HG03103 (cell line): Measurements from ENCODE around the gene CSAD.

ENCODE experiments used
- ATAC-seq: cut with Tn5 transposase; IDR thresholded peaks from one replicate; pipeline ENCODE4 v1.9.1; 2021; ENCODE audit warnings: low read depth; ENCODE audit not compliant: unreplicated experiment

CSAD gene

GRCh38 chr12:53152390-53152789 lies 28.3 kb downstream of the CSAD start:
- no peak for ATAC-seq

- no peak for ATAC-seq
Measured at GRCh38 chr12:53151039-53151438, 29.7 kb downstream of the CSAD start.

DNA sequence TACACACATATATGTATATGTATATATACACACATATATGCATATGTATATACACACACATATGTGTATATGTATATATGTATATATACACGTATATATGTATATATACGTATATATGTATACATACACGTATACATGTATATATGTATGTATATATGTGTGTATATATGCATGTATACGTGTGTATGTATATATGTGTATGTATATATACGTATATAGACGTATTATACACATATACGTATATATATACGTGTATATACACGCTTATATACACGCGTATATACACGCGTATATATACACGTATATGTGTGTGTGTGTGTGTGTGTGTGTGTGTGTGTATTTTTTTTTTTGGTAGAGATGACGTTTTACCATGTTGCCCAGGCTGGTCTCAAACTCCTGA lies 33.1 kb downstream of the CSAD start:
- ATAC-seq = no peak

DNA sequence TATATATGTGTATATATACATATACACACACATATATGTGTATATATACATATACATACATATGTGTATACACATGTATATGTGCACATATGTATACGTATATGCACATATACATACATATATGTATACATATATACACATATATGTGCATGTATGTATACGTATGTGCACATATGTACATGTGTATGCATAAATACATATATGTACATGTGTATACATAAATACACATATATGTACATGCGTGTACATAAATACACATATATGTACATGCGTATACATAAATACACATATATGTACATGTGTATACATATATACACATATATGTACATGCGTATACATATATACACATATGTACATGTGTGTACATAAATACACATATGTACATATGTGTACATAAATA lies 33.5 kb downstream of the CSAD start:
- ATAC-seq = no peak

DNA sequence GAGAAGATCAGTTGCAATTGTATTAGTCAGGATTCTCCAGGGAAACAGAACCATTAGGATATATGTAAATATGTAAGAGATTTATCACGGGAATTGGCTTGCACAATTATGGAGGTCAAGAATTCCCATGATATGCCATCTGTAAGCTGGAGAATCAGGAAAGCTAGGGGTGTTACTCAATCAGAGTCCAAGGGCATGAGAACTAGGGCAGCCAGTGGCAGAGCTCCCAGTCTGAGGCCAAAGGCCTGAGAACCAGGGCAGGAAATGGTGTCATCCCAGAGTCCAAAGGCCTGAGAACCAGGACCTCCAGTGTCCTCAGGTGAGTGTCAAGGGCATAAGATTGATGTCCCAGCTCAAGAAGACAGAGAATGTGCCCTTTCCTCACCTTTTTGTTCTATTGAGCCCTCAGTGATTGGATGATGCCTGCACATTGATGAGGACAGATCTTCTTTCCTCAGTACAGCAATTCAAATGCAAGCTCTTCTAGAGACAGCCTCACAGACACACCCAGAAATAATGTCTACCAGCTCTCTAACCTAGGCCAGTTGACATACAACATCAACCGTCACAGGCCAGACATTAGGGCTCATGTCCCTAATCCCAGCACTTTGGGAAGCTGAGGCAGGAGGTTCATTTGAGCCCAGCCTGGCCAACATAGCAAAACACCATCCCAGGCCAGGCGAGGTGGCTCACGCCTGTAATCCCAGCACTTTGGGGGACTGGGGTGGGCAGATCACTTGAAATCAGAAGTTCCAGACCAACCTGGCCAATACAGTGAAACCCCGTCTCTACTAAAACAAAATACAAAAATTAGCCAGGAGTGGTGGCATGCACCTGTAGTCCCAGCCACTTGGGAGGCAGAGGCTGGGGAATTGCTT lies 35.1 kb downstream of the CSAD start:
- ATAC-seq = no peak

GRCh38 chr12:53143355-53143754 lies 37.4 kb downstream of the CSAD start:
- ATAC-seq = no peak

DNA sequence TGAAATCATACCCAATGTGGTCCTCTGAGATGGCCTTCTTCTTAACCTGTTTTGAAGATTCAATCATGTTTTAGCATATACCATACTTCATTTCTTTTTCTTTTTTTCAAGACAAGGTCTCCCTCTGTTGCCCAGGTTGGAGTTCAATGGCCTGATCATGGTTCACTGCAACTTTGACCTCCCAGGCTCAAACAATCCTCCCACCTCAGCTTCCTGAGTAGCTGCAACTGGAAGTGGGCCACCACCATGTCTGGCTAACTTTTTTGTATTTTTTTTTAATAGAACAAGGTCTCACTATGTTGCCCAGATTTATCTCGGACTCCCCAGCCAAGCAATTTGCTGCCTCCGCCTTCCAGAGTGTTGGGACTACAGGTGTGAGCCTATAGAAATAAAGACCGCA lies 47.0 kb downstream of the CSAD start:
- no peak for ATAC-seq

- ATAC-seq = no peak
Measured at GRCh38 chr12:53131844-53132243, 48.9 kb downstream of the CSAD start.

DNA sequence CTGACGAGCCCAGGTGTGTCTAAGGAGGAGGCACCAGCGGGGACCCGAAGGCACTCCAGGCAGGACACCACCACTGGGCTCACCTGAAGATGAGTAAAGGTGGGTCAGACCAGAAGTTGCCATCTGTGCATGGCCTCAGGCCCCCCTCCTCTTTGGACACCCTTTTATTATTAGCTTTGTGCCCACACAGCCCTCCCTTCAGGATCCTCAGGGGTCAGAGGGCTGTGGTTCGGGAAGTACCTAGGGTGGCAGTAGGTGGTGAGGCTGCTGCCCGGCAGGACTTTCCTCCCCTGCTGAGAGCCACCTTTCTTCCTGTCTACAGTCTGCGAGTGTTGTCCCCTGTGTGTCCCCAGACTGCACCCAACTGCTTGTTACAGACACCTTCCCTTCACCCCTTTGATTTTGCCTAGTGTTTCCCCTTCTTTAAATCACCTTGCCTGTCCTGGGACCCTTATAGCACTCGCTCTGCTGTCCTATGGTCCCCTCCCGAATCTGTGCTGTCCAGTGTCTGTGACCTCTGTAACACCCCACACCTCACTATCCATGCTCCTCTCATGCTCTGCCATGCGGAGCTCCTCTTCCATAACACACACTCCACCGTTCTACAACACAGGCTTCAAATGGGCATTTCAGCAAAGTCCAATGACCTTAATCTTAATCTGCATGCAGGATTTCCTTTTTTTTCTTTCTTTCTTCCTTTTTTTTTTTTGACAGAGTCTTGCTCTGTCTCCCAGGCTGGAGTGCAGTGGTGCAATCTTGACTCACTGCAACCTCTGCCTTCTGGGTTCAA lies 51.8 kb downstream of the CSAD start:
- no peak for ATAC-seq

GRCh38 chr12:53127169-53127568 lies 53.6 kb downstream of the CSAD start:
- no peak for ATAC-seq

DNA sequence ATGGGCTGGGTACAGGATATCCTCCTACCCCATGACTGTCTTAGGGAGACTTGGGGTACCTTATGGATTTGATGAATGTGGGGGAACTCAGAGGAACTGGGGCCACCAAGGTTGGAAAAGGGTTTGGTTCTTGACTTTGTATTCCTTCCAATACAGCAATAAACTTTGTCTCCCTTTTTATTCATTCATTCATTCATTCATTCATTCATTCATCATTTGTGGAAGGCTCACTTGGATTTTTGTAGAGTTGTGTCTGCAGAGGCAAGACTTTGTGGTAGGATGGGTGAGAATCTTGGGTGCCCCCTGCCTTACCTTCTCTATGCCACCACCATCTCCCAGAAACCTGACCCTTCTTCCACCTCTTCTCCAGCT lies 56.4 kb downstream of the CSAD start:
- ATAC-seq = no peak

DNA sequence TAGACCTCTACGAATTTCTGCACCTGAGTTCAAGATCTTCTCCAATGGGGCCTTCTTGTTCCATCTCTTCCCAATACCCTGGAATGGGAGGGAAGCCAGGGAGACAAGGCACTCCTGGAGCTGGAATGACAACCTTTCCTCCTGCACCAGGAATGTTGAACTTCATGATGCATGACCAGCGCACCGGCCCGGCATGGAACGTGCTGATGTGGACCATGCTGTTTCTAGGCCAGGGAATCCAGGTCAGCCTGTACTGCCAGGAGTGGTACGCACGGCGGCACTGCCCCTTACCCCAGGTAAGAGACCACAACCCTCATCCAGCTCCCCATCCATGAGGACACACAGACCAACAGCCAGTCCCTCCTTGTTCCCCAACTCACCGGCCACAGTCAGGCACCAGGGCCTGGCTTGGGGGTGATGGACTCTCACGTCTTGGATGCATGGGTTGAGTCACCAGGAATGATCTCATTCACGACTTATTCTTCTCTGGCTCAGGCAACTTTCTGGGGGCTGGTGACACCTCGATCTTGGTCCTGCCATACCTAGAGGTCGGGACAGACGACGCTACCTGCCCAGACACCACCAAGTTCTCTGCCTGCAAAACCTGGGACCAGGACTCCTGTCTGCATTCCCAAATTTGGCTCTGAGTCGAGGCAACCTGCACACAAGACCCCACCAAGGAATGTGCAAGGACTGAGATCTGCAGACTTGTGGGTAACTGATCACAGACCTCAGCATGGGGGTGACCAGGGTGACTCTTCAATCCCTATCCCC lies 57.0 kb downstream of the CSAD start:
- no peak for ATAC-seq

DNA sequence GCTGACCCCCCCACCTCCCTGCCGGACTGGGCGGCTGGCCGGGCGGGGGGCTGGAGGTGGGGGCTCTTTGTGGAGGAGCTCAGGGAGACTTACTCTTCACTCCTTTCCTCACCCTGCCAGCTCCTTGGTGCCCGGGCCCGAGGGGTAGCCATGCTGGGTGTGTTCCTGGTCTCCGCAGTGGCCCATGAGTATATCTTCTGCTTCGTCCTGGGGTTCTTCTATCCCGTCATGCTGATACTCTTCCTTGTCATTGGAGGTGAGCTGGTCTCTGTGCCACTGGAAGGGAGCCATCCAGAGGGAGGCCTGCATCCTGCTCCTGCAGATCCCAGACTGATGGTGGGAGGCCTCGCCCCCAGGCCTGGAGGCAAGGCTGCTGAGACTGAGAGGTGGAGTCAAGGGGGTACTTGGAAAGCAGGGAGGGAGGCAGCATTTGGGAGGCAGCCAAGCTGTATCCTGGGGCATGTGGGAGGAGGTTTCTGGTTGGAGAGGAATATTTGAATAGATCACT lies 57.7 kb downstream of the CSAD start:
- ATAC-seq = no peak

GRCh38 chr12:53120685-53121525 lies 59.8 kb downstream of the CSAD start:
- no peak for ATAC-seq

DNA sequence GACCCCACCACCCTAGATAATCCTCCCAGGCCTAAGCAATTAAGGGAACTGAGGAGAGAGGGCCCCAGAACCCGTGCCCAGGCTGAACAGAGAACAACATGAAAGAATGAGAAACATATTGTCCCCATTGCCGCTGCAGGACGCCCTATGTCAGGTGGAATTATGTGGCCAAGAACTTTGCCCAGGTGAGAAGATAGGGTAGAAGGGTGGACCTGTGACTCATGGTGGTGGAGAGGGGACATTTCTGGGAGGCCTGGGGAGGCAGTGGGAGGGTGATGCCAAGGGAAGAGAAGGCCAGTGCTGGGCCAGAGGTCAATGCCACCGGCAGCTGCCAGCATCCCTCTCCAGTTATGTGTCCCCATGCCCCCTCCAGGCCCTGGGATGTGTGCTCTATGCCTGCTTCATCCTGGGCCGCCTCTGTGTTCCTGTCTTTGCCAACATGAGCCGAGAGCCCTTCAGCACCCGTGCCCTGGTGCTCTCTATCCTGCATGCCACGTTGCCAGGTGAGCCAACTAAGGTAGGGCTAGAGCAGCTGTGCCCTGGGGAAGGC lies 61.9 kb downstream of the CSAD start:
- ATAC-seq = no peak

GRCh38 chr12:53115891-53116648 lies 64.7 kb downstream of the CSAD start:
- ATAC-seq = no peak

- ATAC-seq = no peak
Measured at GRCh38 chr12:53115112-53115890, 65.4 kb downstream of the CSAD start.

DNA sequence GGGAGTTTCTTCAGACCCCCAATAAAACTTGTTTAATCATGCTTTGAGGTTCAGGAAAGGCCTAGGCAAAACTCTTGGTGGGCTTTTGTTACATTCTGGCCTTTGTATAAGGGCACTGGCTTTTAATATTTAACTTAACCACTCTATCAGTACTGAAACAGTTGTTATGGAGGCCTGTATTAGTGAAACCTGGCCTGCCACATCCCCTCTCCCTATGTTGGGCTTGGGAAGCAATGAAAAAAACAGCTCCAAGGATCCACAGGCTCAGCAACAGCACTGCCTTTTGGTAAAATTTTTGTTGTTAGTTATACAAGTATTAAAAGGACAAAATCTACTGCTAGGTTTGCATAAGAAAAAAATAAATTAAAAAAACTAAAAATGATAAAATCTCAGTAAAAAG lies 66.8 kb downstream of the CSAD start:
- no peak for ATAC-seq
